SK-N-SH treated with all-trans-retinoic acid at 6 μM for 48 hours (cell line): ENCODE results near the gene NPR3.

Source experiments
- BACH2 ChIP-seq: fragments of 250-450 bp; sonication (Bioruptor Pico); IDR thresholded peaks from 2 replicates; pipeline ENCODE4 v1.9.0; 2021; ENCODE audit warnings: mild to moderate bottlenecking, borderline replicate concordance
- GLIS3 ChIP-seq: fragments of 250-450 bp; sonication (Bioruptor Pico); IDR thresholded peaks from 2 replicates; pipeline ENCODE4 v1.5.0; 2020; ENCODE audit warnings: mild to moderate bottlenecking, moderate library complexity
- ISL1 ChIP-seq: fragments of 250-450 bp; sonication (Bioruptor Pico); IDR thresholded peaks from 2 replicates; pipeline ENCODE4 v2.1.2; 2022; ENCODE audit warnings: mild to moderate bottlenecking, moderate library complexity
- OSR1 ChIP-seq: fragments of 250-450 bp; sonication (Bioruptor Pico); IDR thresholded peaks from 2 replicates; pipeline ENCODE4 v1.8.0; 2022; ENCODE audit warnings: moderate library complexity, mild to moderate bottlenecking, inconsistent platforms
- RARB ChIP-seq: fragments of 250-450 bp; sonication (Bioruptor Pico); IDR thresholded peaks from 2 replicates; pipeline ENCODE4 v1.8.0; 2021; ENCODE audit warnings: mild to moderate bottlenecking, moderate library complexity
- TCF4 ChIP-seq: fragments of 250-450 bp; sonication (Bioruptor Pico); IDR thresholded peaks from 2 replicates; pipeline ENCODE4 v1.8.0; 2021; ENCODE audit warnings: mild to moderate bottlenecking, moderate library complexity, borderline replicate concordance
- TOX ChIP-seq: fragments of 250-450 bp; sonication (Bioruptor Pico); IDR thresholded peaks from 2 replicates; pipeline ENCODE4 v1.8.0; 2021; ENCODE audit warnings: mild to moderate bottlenecking, moderate library complexity, borderline replicate concordance
- ZFP3 ChIP-seq: fragments of 250-450 bp; sonication (Bioruptor Pico); IDR thresholded peaks from 2 replicates; pipeline ENCODE4 v1.5.0; 2020; ENCODE audit warnings: mild to moderate bottlenecking, moderate library complexity
- ZNF70 ChIP-seq: fragments of 450-650 bp; formaldehyde crosslinking; IDR thresholded peaks from 2 replicates; pipeline ENCODE4 v1.5.0; 2020; ENCODE audit warnings: mild to moderate bottlenecking, moderate library complexity
- TF ChIP-seq, protein P1 (sequence below): fragments of 250-450 bp; sonication (Bioruptor Pico); IDR thresholded peaks from 2 replicates; pipeline ENCODE4 v1.5.0; 2020; ENCODE audit warnings: mild to moderate bottlenecking, moderate library complexity
- TF ChIP-seq, protein P2 (sequence below): fragments of 250-450 bp; sonication (Bioruptor Pico); IDR thresholded peaks from 2 replicates; pipeline ENCODE4 v1.8.0; 2020; ENCODE audit warnings: mild to moderate bottlenecking, moderate library complexity, borderline replicate concordance

DNA sequence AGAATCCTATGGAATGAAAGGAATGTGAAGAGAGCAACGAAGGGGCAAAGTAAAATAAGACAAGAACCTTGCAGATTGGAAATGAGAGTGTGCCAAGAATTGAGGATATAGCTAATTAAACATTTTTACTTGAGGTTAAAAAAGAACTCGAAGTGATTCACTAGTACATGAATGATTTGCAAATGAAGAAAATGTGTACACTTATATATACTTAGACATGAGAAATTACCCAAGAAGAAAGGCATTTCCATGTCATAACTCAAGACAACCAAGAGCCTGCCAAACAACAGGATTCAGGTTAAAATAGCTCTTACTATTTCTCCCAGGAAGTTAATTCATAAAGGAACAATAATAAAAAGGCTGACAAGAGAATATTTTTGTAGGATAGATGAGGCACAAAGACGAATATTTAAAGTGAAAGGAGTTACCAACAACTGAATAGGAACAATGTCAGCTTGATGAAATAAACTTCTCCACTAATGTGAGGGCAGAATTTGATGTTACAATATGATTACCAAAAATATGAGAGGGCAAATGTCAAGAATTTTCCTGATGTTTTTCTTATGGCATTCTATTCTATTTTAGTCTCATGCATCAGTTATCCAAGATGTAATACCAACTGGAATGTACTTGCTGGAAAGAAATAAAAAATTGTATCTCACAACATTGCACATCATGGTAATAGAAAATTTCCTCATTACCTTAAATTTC lies 18.9 kb upstream of the NPR3 start:
- no peak for TF ChIP-seq BACH2 (CRISPR knock-in tag)
- TF ChIP-seq TOX (CRISPR knock-in tag): no peak
- TF ChIP-seq OSR1 (CRISPR knock-in tag): no peak
- TF ChIP-seq, protein P1, sequence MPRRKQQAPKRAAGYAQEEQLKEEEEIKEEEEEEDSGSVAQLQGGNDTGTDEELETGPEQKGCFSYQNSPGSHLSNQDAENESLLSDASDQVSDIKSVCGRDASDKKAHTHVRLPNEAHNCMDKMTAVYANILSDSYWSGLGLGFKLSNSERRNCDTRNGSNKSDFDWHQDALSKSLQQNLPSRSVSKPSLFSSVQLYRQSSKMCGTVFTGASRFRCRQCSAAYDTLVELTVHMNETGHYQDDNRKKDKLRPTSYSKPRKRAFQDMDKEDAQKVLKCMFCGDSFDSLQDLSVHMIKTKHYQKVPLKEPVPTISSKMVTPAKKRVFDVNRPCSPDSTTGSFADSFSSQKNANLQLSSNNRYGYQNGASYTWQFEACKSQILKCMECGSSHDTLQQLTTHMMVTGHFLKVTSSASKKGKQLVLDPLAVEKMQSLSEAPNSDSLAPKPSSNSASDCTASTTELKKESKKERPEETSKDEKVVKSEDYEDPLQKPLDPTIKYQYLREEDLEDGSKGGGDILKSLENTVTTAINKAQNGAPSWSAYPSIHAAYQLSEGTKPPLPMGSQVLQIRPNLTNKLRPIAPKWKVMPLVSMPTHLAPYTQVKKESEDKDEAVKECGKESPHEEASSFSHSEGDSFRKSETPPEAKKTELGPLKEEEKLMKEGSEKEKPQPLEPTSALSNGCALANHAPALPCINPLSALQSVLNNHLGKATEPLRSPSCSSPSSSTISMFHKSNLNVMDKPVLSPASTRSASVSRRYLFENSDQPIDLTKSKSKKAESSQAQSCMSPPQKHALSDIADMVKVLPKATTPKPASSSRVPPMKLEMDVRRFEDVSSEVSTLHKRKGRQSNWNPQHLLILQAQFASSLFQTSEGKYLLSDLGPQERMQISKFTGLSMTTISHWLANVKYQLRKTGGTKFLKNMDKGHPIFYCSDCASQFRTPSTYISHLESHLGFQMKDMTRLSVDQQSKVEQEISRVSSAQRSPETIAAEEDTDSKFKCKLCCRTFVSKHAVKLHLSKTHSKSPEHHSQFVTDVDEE: no peak
- TF ChIP-seq, protein P2, sequence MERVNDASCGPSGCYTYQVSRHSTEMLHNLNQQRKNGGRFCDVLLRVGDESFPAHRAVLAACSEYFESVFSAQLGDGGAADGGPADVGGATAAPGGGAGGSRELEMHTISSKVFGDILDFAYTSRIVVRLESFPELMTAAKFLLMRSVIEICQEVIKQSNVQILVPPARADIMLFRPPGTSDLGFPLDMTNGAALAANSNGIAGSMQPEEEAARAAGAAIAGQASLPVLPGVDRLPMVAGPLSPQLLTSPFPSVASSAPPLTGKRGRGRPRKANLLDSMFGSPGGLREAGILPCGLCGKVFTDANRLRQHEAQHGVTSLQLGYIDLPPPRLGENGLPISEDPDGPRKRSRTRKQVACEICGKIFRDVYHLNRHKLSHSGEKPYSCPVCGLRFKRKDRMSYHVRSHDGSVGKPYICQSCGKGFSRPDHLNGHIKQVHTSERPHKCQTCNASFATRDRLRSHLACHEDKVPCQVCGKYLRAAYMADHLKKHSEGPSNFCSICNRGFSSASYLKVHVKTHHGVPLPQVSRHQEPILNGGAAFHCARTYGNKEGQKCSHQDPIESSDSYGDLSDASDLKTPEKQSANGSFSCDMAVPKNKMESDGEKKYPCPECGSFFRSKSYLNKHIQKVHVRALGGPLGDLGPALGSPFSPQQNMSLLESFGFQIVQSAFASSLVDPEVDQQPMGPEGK (CRISPR knock-in tag): no peak
- no peak for TF ChIP-seq ZNF70 (CRISPR knock-in tag)
- no peak for TF ChIP-seq GLIS3
- TF ChIP-seq ZFP3 (CRISPR knock-in tag): no peak
- TF ChIP-seq RARB (CRISPR knock-in tag): no peak
- 0 out of 2 replicates have a peak, but pooled peaks have one; percentile 37 for TF ChIP-seq ISL1
- TF ChIP-seq TCF4 (CRISPR knock-in tag): no peak
